OCI-LY3 (cell line): ENCODE results near the gene CDK19.

Experiments
- H2AFZ ChIP-seq: fragments of 200-600, 300-600 bp; shearing (Covaris generic); 2 replicates; pipeline ENCODE4 v1.6.0; 2014; ENCODE audit warnings: antibody characterized with exemption, low read depth, low read length
- H3K27ac ChIP-seq: fragments of 200-600, 300-600 bp; sonication (generic); 2 replicates; pipeline ENCODE4 v1.5.1; 2014; ENCODE audit warnings: mild to moderate bottlenecking, low read length, moderate library complexity, mixed read lengths
- H3K27me3 ChIP-seq: fragments of 200-600, 300-600 bp; sonication (generic); 2 replicates; pipeline ENCODE4 v1.6.1; 2014; ENCODE audit warnings: low read depth, low read length, mixed read lengths
- H3K36me3 ChIP-seq: fragments of 200-600, 300-600 bp; sonication (generic); replicated peaks from 2 replicates; pipeline ENCODE3; 2014; ENCODE audit warnings: low read depth, low read length, mixed read lengths
- H3K4me1 ChIP-seq: fragments of 300-600, 200-600 bp; sonication (generic); 2 replicates; pipeline ENCODE4 v1.6.1; 2014; ENCODE audit warnings: low read length, mixed read lengths
- H3K4me2 ChIP-seq: fragments of 200-600, 300-600 bp; sonication (generic); 2 replicates; pipeline ENCODE4 v1.6.1; 2014; ENCODE audit warnings: low read length, mixed read lengths
- H3K4me3 ChIP-seq: fragments of 300-600, 200-600 bp; sonication (generic); 2 replicates; pipeline ENCODE4 v1.5.1; 2014; ENCODE audit warnings: antibody characterized with exemption, mild to moderate bottlenecking, low read length, moderate library complexity
- H3K79me2 ChIP-seq: fragments of 300-600, 200-600 bp; shearing (Covaris generic); 2 replicates; pipeline ENCODE4 v1.6.1; 2014; ENCODE audit warnings: mild to moderate bottlenecking, low read length, mixed read lengths
- H3K9ac ChIP-seq: fragments of 300-600, 200-600 bp; shearing (Covaris generic); 2 replicates; pipeline ENCODE4 v1.6.0; 2014; ENCODE audit warnings: mild to moderate bottlenecking, low read length, moderate library complexity
- H3K9me3 ChIP-seq: fragments of 200-600, 300-600 bp; shearing (Covaris generic); 2 replicates; pipeline ENCODE4 v1.6.1; 2014; ENCODE audit warnings: low read length, mixed read lengths; ENCODE audit not compliant: insufficient read depth
- H4K20me1 ChIP-seq: fragments of 200-600, 300-600 bp; sonication (generic); 2 replicates; pipeline ENCODE4 v1.6.1; 2016; ENCODE audit warnings: low read length, mixed read lengths; ENCODE audit not compliant: insufficient read depth
- CTCF ChIP-seq: fragments of 200-600, 300-600 bp; sonication (generic); IDR thresholded peaks from 2 replicates; pipeline ENCODE4 v1.5.1; 2014; ENCODE audit warnings: antibody characterized with exemption, low read length, low read depth
- EZH2phosphoT487 ChIP-seq: fragments of 200-600 bp; shearing (Covaris generic); IDR thresholded peaks from 2 replicates; pipeline ENCODE4 v1.6.1; 2018; ENCODE audit warnings: antibody characterized with exemption, mixed run types, low read depth

CDK19 gene

GRCh38 chr6:110693296-110693695, 122.0 kb downstream of the CDK19 start:
- no peaks in the 10 kb centered on the region for H3K9me3 ChIP-seq
- H3K27ac ChIP-seq, result no peak overlapping the region
- TF ChIP-seq CTCF (no peak), EZH2phosphoT487 (no peak)
- H3K79me2 ChIP-seq, result no peaks in the 10 kb centered on the region
- no peaks in the 10 kb centered on the region for H3K27me3 ChIP-seq
- no peaks in the 10 kb centered on the region for H3K36me3 ChIP-seq
- H3K4me3 ChIP-seq, result no peak overlapping the region
- no peak overlapping the region for H2AFZ ChIP-seq
- H3K9ac ChIP-seq, result no peak overlapping the region
- H4K20me1 ChIP-seq, result no peaks in the 10 kb centered on the region
- H3K4me2 ChIP-seq, result no peak overlapping the region
- H3K4me1 ChIP-seq, result 0 out of 2 replicates have a peak, but pooled peaks cover 5% of the 10 kb centered on the region

- Histone ChIP-seq H3K4me3 (no peak overlapping the region), H2AFZ (no peak overlapping the region), H3K79me2 (no peaks in the 10 kb centered on the region), H3K4me1 (0 out of 2 replicates have a peak, but pooled peaks cover 5% of the 10 kb centered on the region), H3K27me3 (no peaks in the 10 kb centered on the region), H3K9me3 (no peaks in the 10 kb centered on the region), H3K27ac (no peak overlapping the region), H4K20me1 (no peaks in the 10 kb centered on the region), H3K36me3 (no peaks in the 10 kb centered on the region), H3K4me2 (no peak overlapping the region), H3K9ac (no peak overlapping the region)
- TF ChIP-seq EZH2phosphoT487 (no peak), CTCF (no peak)
Observed at GRCh38 chr6:110690916-110691315, 124.4 kb downstream of the CDK19 start.

- H4K20me1 ChIP-seq, result no peaks in the 10 kb centered on the region
- 0 out of 2 replicates have a peak, but pooled peaks cover 5% of the 10 kb centered on the region for H3K4me1 ChIP-seq
- H3K4me3 ChIP-seq, result no peak overlapping the region
- no peak overlapping the region for H3K9ac ChIP-seq
- TF ChIP-seq EZH2phosphoT487, result no peak
- TF ChIP-seq CTCF, result no peak
- no peaks in the 10 kb centered on the region for H3K36me3 ChIP-seq
- H3K79me2 ChIP-seq, result no peaks in the 10 kb centered on the region
- H2AFZ ChIP-seq, result no peak overlapping the region
- H3K27me3 ChIP-seq, result no peaks in the 10 kb centered on the region
- H3K4me2 ChIP-seq, result no peak overlapping the region
- no peak overlapping the region for H3K27ac ChIP-seq
- H3K9me3 ChIP-seq, result no peaks in the 10 kb centered on the region
Observed at GRCh38 chr6:110690106-110690654, 125.1 kb downstream of the CDK19 start.

GRCh38 chr6:110689275-110689935, 125.9 kb downstream of the CDK19 start:
- Histone ChIP-seq H2AFZ (no peak overlapping the region), H3K79me2 (no peaks in the 10 kb centered on the region), H4K20me1 (no peaks in the 10 kb centered on the region), H3K4me3 (no peak overlapping the region), H3K4me2 (no peak overlapping the region), H3K27me3 (no peaks in the 10 kb centered on the region), H3K36me3 (no peaks in the 10 kb centered on the region), H3K27ac (no peak overlapping the region), H3K4me1 (no peaks in the 10 kb centered on the region), H3K9me3 (no peaks in the 10 kb centered on the region), H3K9ac (no peak overlapping the region)
- no peak for TF ChIP-seq CTCF
- TF ChIP-seq EZH2phosphoT487, result no peak
